DND-41 (cell line): ENCODE data around the gene SLC6A12.
"Not testable (repeated sequence)": the region's sequence is repeated elsewhere in the genome, so short reads cannot be mapped to it uniquely, and the experiment has no call there.

Source experiments
- ATAC-seq: fragments of 200-7000 bp; cut with Tn5 transposase; 3 replicates; pipeline ENCODE4 v1.9.1; 2021; ENCODE audit warnings: low read depth; ENCODE audit not compliant: insufficient read depth
- DNase-seq: peaks from one replicate; pipeline ENCODE4 v3.0.0-alpha.2; 2020
- H2AFZ ChIP-seq: 2 replicates; pipeline ENCODE4 v1.6.0; 2012; ENCODE audit warnings: low read depth, low read length
- H3K27ac ChIP-seq: 2 replicates; pipeline ENCODE4 v1.5.1; 2012; ENCODE audit warnings: low read length, inconsistent platforms
- H3K27me3 ChIP-seq: fragments of 200-600 bp; sonication (generic); 2 replicates; pipeline ENCODE4 v1.6.0; 2012; ENCODE audit warnings: low read length, mild to moderate bottlenecking, inconsistent platforms; ENCODE audit not compliant: insufficient read depth, poor library complexity
- H3K36me3 ChIP-seq: 2 replicates; pipeline ENCODE4 v1.5.1; 2012; ENCODE audit warnings: low read length, inconsistent platforms; ENCODE audit not compliant: insufficient read depth
- H3K4me1 ChIP-seq: 2 replicates; pipeline ENCODE4 v1.5.1; 2012; ENCODE audit warnings: mild to moderate bottlenecking, low read length; ENCODE audit not compliant: insufficient read depth
- H3K4me2 ChIP-seq: 2 replicates; pipeline ENCODE4 v1.6.0; 2012; ENCODE audit warnings: mild to moderate bottlenecking, moderate library complexity, low read length, inconsistent platforms; ENCODE audit not compliant: insufficient read depth
- H3K4me3 ChIP-seq, 2 experiments: fragments of 200-600 bp in 1 of 2; shearing (Covaris generic) in 1 of 2; 2 replicates each; pipeline ENCODE4 v1.5.1; 2012 to 2016; ENCODE audit warnings: inconsistent platforms in 2 of 2, low read length in 2 of 2, mild to moderate bottlenecking in 2 of 2, low read depth in 1 of 2, moderate library complexity in 1 of 2
- H3K79me2 ChIP-seq: 2 replicates; pipeline ENCODE4 v1.6.0; 2012; ENCODE audit warnings: low read length, inconsistent platforms; ENCODE audit not compliant: insufficient read depth
- H3K9ac ChIP-seq: 2 replicates; pipeline ENCODE4 v1.6.0; 2012; ENCODE audit warnings: low read depth, mild to moderate bottlenecking, inconsistent platforms, low read length, moderate library complexity
- H3K9me3 ChIP-seq: 2 replicates; pipeline ENCODE4 v1.5.1; 2012; ENCODE audit warnings: low read length, moderate library complexity, mild to moderate bottlenecking, inconsistent platforms; ENCODE audit not compliant: insufficient read depth, severe bottlenecking
- H4K20me1 ChIP-seq: 2 replicates; pipeline ENCODE4 v1.6.0; 2012; ENCODE audit warnings: low read length; ENCODE audit not compliant: insufficient read depth
- EZH2 ChIP-seq: IDR thresholded peaks from 3 replicates; pipeline ENCODE4 v1.6.1; 2012; ENCODE audit warnings: borderline replicate concordance, low read depth, mild to moderate bottlenecking, moderate library complexity, low read length, inconsistent platforms; ENCODE audit not compliant: severe bottlenecking
- TF ChIP-seq, protein P1 (sequence below): IDR thresholded peaks from 2 replicates; pipeline ENCODE4 v1.5.1; 2012; ENCODE audit warnings: borderline replicate concordance, low read length, moderate library complexity, mild to moderate bottlenecking; ENCODE audit not compliant: poor library complexity, severe bottlenecking; ENCODE audit errors: extremely low read depth

The SLC6A12 gene

DNA sequence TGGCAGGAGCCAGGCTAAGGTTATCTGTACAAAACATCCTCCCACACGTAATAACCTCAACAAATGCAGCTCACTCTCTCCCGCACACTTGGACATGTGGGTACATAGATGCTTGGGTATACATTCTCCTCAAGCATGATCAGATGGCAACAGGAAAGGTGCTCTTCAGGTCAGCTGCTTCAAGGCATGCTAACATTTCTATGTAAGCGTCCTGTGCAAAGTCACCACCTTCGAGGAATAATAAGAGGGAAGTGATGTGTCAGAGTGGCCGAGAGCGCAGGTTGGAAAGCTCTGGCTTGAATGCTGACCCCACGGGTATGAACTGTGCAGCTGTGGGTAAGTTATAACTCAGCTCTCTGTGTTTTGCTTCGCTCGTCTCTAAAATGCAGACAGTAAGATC is 24.2 kb upstream of the SLC6A12 start:
- H3K4me3 ChIP-seq, result no peak overlapping the region
- H4K20me1 ChIP-seq, result no peaks in the 10 kb centered on the region
- H3K4me1 ChIP-seq, result no peaks in the 10 kb centered on the region
- peaks cover 3% of the 10 kb centered on the region for H3K27me3 ChIP-seq
- no peak overlapping the region for H2AFZ ChIP-seq
- H3K9ac ChIP-seq, result no peak overlapping the region
- H3K79me2 ChIP-seq, result no peaks in the 10 kb centered on the region
- H3K27ac ChIP-seq, result no peak overlapping the region
- ATAC-seq (no peak), DNase-seq (no peak)
- peaks cover 9% of the 10 kb centered on the region for H3K9me3 ChIP-seq
- no peak overlapping the region for H3K4me2 ChIP-seq
- TF ChIP-seq, protein P1, sequence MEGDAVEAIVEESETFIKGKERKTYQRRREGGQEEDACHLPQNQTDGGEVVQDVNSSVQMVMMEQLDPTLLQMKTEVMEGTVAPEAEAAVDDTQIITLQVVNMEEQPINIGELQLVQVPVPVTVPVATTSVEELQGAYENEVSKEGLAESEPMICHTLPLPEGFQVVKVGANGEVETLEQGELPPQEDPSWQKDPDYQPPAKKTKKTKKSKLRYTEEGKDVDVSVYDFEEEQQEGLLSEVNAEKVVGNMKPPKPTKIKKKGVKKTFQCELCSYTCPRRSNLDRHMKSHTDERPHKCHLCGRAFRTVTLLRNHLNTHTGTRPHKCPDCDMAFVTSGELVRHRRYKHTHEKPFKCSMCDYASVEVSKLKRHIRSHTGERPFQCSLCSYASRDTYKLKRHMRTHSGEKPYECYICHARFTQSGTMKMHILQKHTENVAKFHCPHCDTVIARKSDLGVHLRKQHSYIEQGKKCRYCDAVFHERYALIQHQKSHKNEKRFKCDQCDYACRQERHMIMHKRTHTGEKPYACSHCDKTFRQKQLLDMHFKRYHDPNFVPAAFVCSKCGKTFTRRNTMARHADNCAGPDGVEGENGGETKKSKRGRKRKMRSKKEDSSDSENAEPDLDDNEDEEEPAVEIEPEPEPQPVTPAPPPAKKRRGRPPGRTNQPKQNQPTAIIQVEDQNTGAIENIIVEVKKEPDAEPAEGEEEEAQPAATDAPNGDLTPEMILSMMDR, result no peak
- TF ChIP-seq EZH2, result no peak
- H3K36me3 ChIP-seq, result no peaks in the 10 kb centered on the region

DNA sequence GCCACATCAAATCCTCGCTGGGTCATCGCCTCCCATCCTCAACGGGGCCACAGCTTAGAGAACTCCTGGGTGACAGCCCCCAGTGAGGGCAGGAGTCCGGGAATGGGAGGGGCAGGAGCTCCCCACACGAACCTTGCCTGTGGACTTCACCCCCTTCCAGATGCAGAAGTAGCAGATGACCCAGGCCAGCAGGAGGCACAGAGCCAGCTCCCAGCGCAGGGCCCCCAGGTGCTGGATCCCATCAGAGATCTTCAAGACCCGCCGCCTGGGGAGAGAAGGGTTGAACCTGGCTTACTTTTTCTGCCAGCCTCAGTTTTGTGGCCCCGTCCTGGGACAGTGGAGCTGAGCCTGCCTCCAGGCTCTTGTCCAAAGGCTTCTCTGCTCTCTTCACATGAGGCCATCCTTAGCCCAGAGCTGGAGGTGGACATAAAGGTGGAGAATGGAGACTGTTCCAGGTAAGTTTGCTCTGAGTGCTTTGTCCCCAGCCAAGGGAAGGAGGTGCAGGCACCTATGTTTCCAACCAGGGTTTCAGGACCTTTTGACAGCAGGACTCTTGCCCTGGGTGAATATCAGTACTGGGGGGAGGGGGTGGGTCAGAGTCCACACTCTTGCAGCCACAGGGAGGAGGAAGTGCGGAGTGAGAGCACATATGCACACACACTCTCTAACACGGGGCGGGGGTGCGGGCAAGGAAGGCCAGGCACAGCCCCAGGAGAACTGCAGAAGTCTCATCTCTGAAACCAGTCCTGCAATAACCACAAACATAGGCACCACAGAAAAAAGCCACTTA is 23.3 kb upstream of the SLC6A12 start:
- Histone ChIP-seq H2AFZ (no peak overlapping the region), H4K20me1 (no peaks in the 10 kb centered on the region), H3K36me3 (no peaks in the 10 kb centered on the region), H3K4me1 (no peaks in the 10 kb centered on the region), H3K27me3 (no peaks in the 10 kb centered on the region), H3K9ac (no peak overlapping the region), H3K9me3 (peaks cover 9% of the 10 kb centered on the region), H3K4me3 (no peak overlapping the region), H3K4me2 (no peak overlapping the region), H3K27ac (no peak overlapping the region), H3K79me2 (no peaks in the 10 kb centered on the region)
- DNase-seq, result no peak
- TF ChIP-seq, protein P1, result no peak
- no peak for TF ChIP-seq EZH2
- ATAC-seq, result no peak

DNA sequence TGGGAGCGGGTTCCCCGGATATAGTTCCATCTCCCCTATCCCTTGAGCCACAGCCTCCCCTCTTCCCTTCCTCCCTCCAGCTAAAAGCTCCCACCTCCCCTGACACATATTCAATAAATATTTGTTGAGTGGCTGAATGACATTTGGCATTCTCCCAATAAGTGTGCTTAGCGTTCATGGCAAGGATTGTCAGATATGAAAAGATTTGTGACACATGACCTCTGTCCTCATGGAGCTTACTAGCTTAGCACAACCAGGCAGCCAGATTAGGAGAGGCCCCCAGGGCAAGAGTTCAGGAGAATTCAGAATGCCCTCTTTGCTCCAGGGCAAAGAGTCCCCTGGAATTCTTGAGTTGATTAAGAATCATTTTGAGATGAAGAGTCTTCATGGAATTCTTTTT is 22.5 kb upstream of the SLC6A12 start:
- DNase-seq, result no peak
- no peaks in the 10 kb centered on the region for H3K4me1 ChIP-seq
- H3K27me3 ChIP-seq, result peaks cover under 1% of the 10 kb centered on the region
- H3K9me3 ChIP-seq, result peaks cover 9% of the 10 kb centered on the region
- no peaks in the 10 kb centered on the region for H3K79me2 ChIP-seq
- no peak overlapping the region for H3K4me3 ChIP-seq
- no peak overlapping the region for H2AFZ ChIP-seq
- H3K36me3 ChIP-seq, result no peaks in the 10 kb centered on the region
- no peak overlapping the region for H3K4me2 ChIP-seq
- no peak overlapping the region for H3K27ac ChIP-seq
- no peak for ATAC-seq
- H4K20me1 ChIP-seq, result no peaks in the 10 kb centered on the region
- TF ChIP-seq, protein P1, result no peak
- no peak for TF ChIP-seq EZH2
- no peak overlapping the region for H3K9ac ChIP-seq

DNA sequence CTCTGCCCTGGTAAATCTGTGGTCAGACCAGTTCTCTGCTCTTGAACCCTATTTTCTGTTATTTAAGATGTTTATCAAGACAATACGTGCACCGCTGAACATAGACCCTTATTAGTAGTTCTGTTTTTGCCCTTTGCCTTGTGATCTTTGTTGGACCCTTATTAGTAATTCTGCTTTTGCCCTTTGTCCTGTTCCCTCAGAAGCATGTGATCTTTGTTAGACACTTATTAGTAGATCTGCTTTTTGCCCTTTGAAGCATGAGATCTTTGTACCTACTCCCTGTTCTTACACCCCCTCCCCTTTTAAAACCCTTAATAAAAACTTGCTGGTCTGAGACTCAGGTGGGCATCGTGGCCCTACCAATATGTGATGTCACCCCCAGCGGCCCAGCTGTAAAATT is 22.0 kb upstream of the SLC6A12 start:
- not testable (repeated sequence) for H3K4me1 ChIP-seq, H3K4me3 ChIP-seq, H2AFZ ChIP-seq, H3K4me2 ChIP-seq, H3K9ac ChIP-seq, DNase-seq, H3K9me3 ChIP-seq, H3K79me2 ChIP-seq, H3K27ac ChIP-seq, ATAC-seq, H3K27me3 ChIP-seq, H3K36me3 ChIP-seq, H4K20me1 ChIP-seq
